Osteoblast (primary cell): ENCODE measurements around the gene THAP9. TPM values are rescaled to one million over a fixed set of nuclear protein-coding genes. Genes with fewer than 3 reads are reported as not detected.

Experiments used
- DNase-seq: peaks from one replicate; pipeline ENCODE4 v3.0.0; 2011; ENCODE audit warnings: low spot score, mixed read lengths; ENCODE audit not compliant: insufficient read length; ENCODE audit errors: missing footprints
- H2AFZ ChIP-seq: 2 replicates; pipeline ENCODE4 v1.6.0; 2011; ENCODE audit warnings: mild to moderate bottlenecking, low read length
- H3K27ac ChIP-seq: 2 replicates; pipeline ENCODE4 v1.5.1; 2011; ENCODE audit warnings: mild to moderate bottlenecking, low read depth, low read length, moderate library complexity
- H3K27me3 ChIP-seq: 2 replicates; pipeline ENCODE4 v1.6.0; 2012; ENCODE audit warnings: mild to moderate bottlenecking, control low read depth, inconsistent platforms, low read length, moderate library complexity; ENCODE audit not compliant: insufficient read depth
- H3K36me3 ChIP-seq: 2 replicates; pipeline ENCODE4 v1.5.1; 2011; ENCODE audit warnings: mild to moderate bottlenecking, low read length, control low read depth, moderate library complexity; ENCODE audit not compliant: insufficient read depth
- H3K4me1 ChIP-seq: 2 replicates; pipeline ENCODE4 v1.5.1; 2011; ENCODE audit warnings: mild to moderate bottlenecking, low read length, control low read depth, moderate library complexity; ENCODE audit not compliant: insufficient read depth
- H3K4me2 ChIP-seq: 2 replicates; pipeline ENCODE4 v1.6.0; 2011; ENCODE audit warnings: mild to moderate bottlenecking, low read length; ENCODE audit not compliant: insufficient read depth
- H3K4me3 ChIP-seq: fragments of 200-600 bp; sonication (generic); 3 replicates; pipeline ENCODE4 v1.5.1; 2012; ENCODE audit warnings: mild to moderate bottlenecking, low read length, inconsistent platforms; ENCODE audit not compliant: insufficient read depth
- H3K79me2 ChIP-seq: 2 replicates; pipeline ENCODE4 v1.6.0; 2012; ENCODE audit warnings: mild to moderate bottlenecking, low read length, control low read depth, inconsistent platforms; ENCODE audit not compliant: insufficient read depth
- H3K9me3 ChIP-seq: 2 replicates; pipeline ENCODE4 v1.5.1; 2011; ENCODE audit warnings: low read depth, low read length, control low read depth
- H4K20me1 ChIP-seq: 2 replicates; pipeline ENCODE4 v1.6.0; 2012; ENCODE audit warnings: mild to moderate bottlenecking, low read length, control low read depth; ENCODE audit not compliant: insufficient read depth
- CTCF ChIP-seq: IDR thresholded peaks from 2 replicates; pipeline ENCODE4 v1.5.1; 2011; ENCODE audit warnings: mild to moderate bottlenecking, low read depth, low read length, moderate library complexity; ENCODE audit errors: extremely low read depth
- small RNA-seq: library from RNA; depleted of rRNA; stranded (forward); fragments of <200 nt; gene quantifications from one replicate; pipeline ENCODE3, GENCODE V24; 2012
- total RNA-seq: library from RNA; depleted of rRNA; stranded (reverse); fragments of >200 nt; gene quantifications from 2 replicates; pipeline ENCODE4 v1.2.3, GENCODE V29; 2012

The THAP9 gene
- total RNA-seq, 1 donor, result 3.3 TPM

GRCh38 chr4:82969414-82969813 lies 68.9 kb downstream of the THAP9 start:
- Histone ChIP-seq H2AFZ (no peak overlapping the region), H3K9me3 (no peaks in the 10 kb centered on the region), H4K20me1 (no peaks in the 10 kb centered on the region), H3K4me1 (no peaks in the 10 kb centered on the region), H3K27ac (no peak overlapping the region), H3K4me3 (no peak overlapping the region), H3K36me3 (peaks cover 11% of the 10 kb centered on the region), H3K4me2 (no peak overlapping the region), H3K79me2 (no peaks in the 10 kb centered on the region), H3K27me3 (no peaks in the 10 kb centered on the region)
- no peak for TF ChIP-seq CTCF
- DNase-seq, result no peak

Small RNA genes within 50 kb of the gene (small RNA-seq; reads per million reads assigned to genes)
- not detected for gene RF00019

Other genes starting within 250 kb of the THAP9 start
- 9.4 and 11.9 TPM in 2 replicates for gene SCD5, start 101.9 kb upstream of the THAP9 start, total RNA-seq
- 487 and 513 TPM in 2 replicates for gene SEC31A, start 9.6 kb upstream of the THAP9 start, total RNA-seq
- gene LIN54, start 110.1 kb downstream of the THAP9 start, total RNA-seq, result 14.8 and 17.7 TPM in 2 replicates
- 79.3 TPM in 2 replicates for gene COPS4, start 134.4 kb downstream of the THAP9 start, total RNA-seq
- gene PLAC8, start 214.0 kb downstream of the THAP9 start, total RNA-seq, result 0.59 and 0.72 TPM in 2 replicates